Central memory CD4-positive, alpha-beta T cell (primary cell): ENCODE measurements around the gene PRPF40B.
A peak's percentile ranks its signal among the peaks of the same experiment; 100 is the strongest.
"Not testable (repeated sequence)": the region's sequence is repeated elsewhere in the genome, so short reads cannot be mapped to it uniquely, and the experiment has no call there.

Experiments
- DNase-seq: peaks from one replicate; pipeline ENCODE4 v3.0.0; 2022

Gene PRPF40B

DNA sequence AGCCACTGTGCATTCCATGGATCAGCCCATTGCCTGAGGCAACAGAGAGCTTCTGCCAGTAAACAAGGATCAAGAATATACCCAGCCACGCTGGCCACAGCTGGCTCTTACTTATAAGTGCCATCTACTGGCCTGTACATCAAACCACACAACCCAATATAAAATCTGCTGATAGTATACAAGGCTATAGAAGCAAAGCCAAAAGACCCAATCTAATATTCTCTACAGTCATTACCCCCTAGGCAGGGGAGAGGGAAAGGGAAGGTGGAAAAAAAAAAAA lies 13.5 kb upstream of the PRPF40B start:
- no peak for DNase-seq

DNA sequence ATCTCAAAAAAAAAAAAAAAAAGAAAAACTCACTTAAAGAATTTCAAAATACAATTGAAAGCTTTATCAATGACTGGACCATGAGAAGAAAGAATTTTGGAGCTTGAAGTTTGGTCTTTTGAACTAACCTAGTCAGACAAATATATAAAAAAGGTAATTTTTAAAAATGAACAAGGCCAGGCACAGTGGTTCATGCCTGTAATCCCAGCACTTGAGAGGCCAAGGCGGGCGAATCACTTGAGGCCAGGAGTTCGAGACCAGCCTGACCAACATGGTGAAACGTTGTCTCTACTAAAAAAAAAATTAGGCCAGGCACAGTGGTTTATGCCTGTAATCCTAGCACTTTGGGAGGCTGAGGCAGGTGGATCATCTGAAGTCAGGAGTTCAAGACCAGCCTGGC lies 12.6 kb upstream of the PRPF40B start:
- DNase-seq = not testable (repeated sequence)

DNA sequence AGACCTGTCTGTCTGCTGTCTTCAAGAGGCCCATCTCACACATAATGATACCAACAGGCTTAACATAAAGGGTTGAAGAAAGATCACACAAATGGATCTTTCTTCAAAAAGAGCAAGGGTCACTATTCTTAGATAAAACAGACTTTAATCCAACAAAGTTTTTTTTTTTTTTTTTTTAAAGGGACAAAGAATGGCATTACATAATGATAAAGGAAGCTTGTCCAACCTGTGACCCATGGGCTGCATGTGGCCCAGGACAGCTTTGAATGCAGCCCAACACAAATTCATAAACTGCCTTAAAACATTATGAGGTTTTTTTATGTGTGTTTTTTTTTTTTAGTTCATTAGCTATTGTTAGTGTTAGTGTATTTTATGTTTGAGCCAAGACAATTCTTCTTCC lies 11.2 kb upstream of the PRPF40B start:
- no peak for DNase-seq

DNA sequence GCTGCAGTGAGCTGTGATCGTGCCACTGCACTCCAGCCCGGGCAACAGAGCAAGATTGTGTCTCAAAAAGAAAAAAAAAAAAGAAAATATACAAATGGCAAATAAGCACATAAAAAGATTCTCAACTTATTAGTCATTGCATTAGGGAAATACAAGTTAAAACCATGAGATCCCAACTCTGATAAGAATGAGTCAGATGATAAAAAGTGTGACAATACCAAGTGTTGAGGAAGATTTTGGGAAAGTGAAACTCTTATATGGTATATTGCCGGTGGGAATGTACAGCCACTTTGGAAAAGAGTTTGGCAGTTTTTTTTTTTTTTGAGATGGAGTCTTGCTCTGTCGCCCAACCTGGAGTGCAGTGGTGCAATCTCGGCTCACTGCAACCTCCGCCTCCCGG lies 7.6 kb upstream of the PRPF40B start:
- DNase-seq = no peak

DNA sequence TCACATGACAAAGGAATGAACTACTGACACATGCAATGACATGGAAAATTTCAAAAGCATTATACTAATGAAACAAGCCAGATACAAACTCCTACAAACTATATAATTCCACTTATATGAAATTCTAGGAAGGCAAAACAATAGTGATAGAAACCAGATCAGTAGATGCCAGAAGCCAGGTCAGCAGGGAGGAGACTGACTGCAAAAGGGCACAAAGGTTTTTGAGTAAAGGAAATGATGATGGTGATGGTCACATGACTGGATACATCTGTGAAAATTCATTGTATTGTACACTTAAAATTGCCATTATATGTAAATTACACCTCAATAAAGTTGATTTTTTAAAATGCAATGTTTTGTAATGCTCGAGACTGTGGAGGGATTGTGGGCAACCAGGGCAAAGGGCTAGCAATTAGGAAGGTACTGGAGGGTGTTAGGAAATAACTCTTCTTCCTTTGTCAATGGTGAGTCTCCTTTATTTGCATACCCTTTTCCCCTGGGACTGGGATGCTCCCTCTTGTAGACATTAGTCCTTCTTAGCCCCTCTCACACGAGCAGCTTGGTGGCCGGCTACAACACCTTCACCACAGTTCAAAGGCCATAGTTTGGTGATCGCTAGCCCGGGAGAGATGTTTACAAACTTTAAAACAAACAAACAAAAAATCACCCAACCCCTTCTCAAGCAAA lies 6.7 kb upstream of the PRPF40B start:
- no peak for DNase-seq

DNA sequence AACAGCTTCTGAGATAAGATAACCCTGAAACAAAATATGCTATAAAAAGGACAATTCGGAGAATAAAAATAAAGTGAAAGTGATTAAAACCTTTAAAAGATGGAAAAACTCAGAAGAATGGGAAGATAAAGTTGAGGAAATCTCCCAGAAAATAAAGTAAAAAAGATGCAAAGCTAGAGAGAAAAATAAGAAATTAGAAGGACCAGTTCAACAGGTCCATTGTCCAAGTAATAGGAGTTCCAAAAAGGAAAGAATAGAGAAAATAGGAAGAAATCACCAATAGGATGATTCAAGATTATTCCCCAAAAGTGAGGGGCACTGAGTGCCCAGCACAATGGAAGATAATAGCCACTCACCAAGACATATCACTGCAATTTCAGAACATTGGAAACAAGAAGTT lies 4.8 kb upstream of the PRPF40B start:
- DNase-seq = no peak

DNA sequence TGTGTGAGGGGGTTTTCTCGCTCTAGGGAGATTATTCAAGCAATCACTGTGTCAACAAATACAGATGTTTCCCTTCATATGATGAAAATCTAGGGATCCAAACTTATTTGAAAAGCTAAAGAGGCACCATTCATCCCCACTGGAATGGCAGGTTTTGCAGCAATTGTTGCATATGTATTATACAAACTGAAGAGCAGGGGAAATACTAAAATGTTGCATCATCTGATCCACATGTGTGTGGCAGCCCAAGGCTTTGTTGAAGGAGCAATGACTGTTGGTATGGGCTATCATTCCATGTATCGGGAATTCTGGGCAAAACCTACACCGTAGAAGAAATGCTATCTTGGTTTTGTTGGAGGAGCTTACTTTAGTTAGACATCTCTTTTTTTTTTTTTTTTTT lies 4.1 kb upstream of the PRPF40B start:
- no peak for DNase-seq

DNA sequence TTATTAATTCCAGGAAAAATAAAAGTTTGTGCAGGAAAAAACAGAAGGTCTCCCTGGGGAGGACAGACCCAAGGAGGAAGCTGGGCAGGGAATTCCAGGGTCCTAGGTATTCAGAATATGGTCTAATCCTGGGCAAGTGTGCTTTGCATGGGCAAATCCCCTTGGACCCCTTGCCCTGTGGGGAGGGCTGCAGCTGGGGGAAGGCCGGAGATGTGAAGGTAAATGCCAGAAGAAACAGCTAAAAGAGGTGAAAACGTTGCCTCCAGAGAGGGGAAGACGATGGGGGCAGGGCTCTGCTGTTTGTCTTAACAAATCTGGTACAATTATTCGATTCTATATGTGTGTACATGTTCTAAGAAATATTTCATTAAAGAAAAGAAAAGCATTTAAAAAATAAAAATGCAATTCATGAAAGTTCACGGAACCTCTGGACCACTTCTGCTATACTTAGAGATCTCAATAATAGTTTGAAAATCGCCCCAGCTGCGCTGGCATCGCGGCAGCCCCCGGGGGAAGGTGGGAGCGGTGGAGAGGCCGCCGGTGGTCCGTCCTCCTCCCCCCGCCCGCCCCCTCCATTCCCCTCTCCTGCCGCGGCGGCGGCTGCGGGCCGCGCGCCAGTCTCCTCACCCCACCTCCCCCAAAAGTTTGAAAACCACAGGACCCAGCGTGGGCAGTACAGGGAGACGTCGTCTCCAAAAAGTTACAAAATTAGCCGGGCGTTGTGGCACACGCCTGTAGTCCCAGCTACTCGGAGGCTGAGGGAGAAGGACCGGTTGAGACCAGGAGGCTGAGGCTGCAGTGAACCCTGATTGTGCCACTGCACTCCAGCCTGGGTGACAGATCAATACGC lies 1.5 kb upstream of the PRPF40B start:
- DNase-seq = no peak

DNA sequence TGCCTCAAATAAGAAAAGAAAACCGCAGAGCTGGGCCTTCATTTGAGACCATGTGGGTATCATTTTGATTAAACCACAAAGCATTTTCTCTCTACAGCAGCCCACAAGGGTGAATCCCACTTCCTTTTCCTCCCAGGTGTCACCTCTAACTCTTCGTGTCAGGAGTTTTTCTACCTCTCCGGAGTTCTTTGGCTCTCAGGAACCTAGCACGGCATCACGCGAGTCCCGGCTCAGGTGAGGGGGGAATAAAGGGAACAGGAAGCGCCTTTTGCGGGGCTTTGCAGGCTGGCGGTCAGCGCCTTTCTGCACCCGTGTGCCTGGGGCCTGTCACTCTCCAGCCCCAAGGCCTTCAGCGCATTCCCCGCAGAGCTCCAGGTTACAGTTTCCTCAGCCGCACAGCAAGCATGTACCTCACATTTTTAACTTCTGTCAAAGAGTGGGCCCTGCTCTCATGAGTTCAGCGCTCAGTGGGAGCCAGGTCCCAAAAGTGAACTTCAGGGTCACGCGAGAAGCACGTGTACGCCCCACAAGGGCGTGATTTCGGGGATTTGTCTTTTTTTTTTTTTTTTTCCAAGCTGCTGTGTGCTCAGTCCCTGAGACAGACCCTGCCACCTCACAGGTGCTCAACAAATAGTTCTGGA lies 740 bp upstream of the PRPF40B start:
- peak; percentile 78 for DNase-seq

DNA sequence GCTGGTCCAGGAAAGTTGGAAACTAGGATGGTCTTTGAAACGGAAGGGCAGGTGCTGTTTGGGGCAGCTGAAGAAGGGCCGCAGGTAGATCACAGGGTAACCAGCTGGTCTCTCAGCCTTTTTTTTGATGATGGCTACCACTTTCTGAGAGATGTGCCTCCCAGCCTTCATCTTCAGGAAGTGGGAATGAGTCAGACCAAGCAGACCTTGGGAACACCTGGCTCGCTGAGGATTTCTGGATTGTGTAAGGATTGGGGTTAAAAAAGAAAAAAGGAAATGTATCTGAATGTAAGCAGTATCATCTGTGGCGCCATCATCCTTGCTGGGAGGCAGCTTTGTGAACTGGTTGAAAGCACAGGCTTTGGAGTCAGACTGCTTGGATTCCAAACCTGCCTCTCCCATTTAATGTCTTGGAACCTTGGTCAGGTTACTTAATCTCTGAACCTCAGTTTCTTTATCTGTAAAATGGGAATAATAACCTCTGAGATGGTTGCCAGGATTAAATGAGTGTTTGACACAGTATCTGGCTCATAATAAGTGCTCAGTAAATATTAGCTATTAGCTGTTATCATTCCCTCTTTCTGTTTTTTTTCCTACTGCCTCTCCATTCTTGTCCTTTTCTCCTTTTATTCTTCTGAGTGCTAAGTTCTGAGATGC lies 1.7 kb downstream of the PRPF40B start:
- no peak for DNase-seq

DNA sequence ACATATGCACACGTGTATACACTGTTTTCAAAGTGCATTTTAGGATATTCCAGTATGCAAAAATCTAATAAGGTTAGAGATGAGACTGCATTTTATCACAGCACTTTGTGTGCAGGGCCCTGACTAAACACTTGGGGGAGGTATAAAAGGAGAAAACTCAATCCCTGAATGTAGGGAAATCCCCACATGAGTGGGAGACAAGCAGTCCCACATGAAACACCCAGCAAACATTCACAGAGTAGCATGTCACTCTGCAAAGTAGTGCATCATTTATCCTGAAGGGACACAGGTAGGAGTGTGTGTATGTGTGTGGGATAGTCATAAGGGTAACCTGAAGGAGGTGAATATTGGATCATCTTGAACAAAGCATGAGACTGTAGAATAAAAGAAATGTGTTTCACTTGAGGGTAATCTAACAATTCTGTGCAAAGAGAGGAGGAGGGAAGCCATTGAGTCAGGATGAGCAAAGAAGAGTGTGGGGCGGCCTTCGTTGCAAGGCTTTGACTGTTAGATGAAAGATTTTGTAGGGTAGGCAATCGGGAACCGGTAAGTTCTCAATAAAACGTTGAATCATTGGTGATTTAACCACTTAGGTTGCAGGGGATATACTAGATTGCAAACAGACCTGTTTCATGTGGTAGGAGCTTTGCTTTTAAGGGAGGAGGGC lies 2.9 kb downstream of the PRPF40B start:
- DNase-seq = no peak

DNA sequence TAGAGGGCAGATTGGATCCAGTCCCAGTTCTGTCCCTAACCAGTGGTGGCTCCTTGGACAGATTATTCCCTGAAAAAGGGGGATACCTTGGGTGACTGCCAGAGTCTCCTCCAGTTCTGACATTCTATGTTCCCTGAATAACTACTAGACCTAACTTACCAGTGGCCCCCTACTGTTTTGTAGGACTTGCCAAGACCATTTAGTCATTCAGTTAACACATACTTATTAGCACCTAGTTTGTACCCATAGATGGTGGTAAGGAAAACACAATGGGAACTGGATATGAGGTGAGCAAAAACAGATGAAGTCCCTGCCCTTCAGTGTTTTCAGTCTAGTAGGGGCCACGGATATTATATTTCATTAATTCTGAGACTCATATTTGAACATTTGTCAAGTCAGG lies 3.5 kb downstream of the PRPF40B start:
- DNase-seq = no peak

DNA sequence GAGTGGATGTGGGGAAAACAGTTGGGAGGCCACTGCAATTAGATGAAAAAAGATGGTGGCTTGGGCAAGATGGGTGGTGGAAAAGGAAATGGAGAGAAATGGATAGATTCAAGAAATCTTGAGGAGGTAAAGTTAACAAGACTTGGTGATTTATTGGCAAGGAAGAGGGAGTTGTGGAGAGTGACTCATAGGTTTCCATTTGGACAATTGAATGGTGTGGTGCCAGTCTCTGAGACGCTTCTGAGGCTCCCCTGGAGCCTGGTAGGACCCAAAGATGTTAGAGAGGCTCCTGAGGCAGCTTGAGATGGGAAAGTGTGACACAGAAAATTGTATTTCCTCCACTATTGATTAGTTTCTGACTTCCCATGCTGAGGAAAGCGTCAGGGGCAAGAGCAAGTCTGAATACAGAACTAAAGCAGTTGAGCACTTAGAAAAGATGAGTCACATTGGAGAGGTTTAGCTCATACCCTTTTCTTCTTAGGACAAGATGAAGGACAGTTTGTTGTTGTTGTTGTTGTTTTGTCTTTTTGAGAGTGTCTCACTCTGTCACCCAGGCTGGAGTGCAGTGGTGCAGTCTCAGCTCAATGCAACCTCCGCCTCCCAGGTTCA lies 4.5 kb downstream of the PRPF40B start:
- no peak for DNase-seq

DNA sequence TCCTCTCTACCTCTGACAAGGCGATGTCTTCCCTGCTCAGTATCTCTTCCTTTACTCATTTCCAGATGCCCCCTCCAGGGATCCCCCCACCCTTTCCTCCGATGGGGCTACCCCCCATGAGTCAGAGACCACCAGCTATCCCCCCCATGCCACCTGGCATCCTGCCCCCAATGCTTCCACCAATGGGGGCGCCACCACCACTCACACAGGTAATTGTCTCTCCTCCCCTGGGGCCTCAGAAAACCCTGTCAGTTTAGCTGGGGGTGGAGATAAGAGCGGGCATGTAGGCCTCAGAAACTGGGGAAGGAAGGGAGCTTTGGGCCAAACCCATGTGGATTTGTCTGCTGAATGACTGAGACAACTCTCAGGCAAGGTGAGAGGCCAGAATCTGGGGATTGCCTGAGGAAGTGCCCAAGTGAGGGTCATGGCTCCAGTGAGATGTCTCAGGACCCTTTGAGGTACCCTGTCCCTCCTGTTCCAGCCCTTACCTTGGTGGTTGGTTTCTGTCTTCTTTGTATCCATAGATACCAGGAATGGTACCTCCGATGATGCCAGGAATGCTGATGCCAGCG lies 8.1 kb downstream of the PRPF40B start:
- no peak for DNase-seq

DNA sequence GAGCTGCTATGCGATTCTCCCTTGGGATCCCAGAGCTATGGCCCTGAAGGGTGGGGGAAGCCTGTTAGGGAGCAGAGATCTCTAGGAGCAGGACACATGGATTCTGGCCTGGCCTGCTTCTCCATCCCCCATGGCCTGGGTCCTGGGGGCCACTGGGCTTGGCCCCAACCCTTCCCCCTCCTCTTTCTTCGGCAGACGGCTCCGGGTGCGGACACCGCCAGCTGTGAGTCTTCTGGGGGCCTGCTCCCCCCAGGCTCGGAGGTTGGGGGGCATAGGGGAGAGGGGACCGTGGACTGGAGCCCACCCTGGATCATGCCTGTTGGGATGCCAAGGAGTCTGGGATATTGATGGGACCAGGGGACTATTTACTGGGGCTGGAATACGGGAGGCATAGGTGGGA lies 9.0 kb downstream of the PRPF40B start:
- no peak for DNase-seq

DNA sequence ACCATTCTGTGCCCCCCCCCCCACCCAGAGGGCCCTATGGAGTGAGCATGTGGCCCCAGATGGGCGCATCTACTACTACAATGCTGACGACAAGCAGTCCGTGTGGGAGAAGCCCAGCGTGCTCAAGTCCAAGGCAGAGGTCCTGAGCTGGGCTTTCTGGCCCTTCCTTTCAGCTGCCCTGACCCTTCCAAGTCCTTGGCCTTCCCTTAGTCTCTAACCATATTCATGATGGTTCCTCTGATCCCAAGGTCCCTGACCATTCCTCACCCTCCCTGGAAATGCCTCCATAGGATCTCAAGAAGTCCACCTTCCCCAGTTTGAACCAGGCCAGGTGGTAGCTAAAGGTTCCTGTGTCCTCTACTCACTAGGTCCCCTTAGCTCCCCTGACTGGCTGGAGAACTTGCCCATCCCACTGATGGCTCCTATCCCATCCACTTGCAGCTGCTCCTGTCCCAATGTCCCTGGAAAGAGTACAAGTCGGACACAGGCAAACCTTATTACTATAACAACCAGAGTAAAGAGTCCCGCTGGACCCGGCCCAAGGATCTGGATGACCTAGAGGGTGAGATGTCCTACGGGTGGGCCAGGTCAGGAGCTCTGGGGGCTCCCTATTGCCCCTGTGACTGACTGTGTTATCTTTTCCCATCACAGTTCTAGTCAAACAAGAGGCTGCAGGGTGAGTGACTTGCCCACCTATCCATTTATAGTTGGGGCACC lies 9.8 kb downstream of the PRPF40B start:
- no peak for DNase-seq

DNA sequence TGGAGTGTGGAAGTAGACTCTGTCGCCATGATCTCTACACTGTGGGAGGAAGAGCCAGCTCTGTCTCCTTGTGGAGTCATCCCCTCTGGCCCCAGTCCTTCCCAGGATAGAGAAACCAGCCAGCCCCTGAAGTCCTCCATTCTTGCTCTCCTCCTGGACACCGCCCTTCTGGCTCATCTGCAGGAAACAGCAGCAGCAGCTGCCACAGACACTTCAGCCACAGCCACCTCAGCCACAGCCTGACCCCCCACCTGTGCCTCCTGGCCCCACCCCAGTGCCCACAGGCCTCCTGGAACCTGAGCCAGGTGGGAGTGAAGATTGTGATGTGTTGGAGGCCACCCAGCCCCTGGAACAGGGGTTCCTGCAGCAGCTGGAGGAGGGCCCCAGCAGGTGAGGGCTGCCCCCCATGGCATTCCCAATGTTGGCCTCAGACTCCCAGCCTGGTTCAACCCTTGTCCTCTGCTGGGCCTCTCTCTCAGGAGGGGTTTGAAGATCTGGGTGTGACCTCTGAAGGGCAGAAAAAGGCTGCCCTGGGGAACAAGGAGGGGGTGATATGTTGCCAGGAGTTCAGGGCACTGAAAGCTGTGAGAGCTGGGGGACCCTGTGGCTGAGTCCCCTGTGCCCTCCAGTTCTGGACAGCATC lies 10.5 kb downstream of the PRPF40B start:
- no peak for DNase-seq

DNA sequence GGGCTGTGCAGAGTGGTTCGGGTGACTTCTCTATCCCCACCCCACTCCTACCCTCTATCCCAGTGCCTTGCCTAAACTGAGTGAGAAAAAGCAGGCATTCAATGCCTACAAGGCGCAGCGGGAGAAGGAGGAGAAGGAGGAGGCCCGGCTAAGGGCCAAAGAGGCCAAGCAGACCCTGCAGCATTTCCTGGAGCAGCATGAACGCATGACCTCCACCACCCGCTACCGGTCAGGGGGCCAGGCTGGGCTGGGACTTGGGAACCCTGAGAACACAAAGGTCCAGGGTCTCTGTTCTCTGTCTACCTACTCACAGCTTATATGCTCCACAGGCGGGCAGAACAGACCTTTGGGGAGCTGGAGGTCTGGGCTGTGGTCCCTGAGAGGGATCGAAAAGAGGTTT lies 11.7 kb downstream of the PRPF40B start:
- DNase-seq = no peak

DNA sequence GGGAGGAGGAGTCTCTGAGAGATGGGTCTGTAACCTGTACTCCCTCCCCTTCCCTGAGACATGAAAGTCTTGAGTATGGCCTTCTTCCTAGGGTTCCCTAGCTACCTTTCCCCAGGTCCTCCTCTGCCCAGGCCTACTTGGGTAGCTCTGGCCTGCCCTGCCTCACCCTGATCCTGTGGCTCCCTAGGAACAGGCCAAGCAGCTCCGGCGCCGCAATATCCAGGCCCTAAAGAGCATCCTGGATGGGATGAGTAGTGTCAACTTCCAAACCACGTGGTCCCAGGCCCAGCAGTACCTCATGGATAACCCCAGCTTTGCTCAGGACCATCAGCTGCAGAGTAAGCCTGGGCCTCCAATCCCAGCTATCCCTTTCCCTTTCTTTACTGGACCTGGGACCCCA lies 12.3 kb downstream of the PRPF40B start:
- no peak for DNase-seq

DNA sequence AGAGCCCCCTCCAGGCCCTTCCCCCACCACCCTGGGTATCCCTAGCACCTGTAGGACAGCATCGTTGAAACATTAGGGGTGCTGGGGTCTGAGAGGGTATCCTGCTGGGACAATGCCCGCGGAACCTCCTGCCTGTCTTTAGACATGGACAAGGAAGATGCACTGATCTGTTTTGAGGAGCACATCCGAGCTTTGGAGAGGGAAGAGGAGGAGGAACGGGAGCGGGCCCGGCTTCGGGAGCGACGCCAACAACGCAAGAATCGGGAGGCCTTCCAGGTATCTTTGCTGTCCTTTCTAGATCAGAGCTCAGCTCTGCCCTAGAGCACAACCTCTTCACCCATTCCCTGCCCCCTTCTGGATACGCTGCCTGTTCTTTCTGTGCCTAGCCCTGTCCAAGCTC lies 13.2 kb downstream of the PRPF40B start:
- no peak for DNase-seq
